Hepatocyte (in vitro differentiated cells): Measurements from ENCODE around the gene CCT6B. TPM values are rescaled to one million over a fixed set of nuclear protein-coding genes. Genes with fewer than 3 reads are reported as not detected.

Experiments used
- DNase-seq: peaks from one replicate; pipeline ENCODE4 v3.0.0-alpha.2; 2016; ENCODE audit warnings: low spot score
- H2AFZ ChIP-seq: fragments of 200-600 bp; sonication (generic); 2 replicates; pipeline ENCODE4 v1.6.0; 2016; ENCODE audit warnings: antibody characterized with exemption, mild to moderate bottlenecking
- H3K27ac ChIP-seq: fragments of 200-600 bp; sonication (generic); 2 replicates; pipeline ENCODE4 v1.5.1; 2016; ENCODE audit warnings: mild to moderate bottlenecking
- H3K27me3 ChIP-seq: fragments of 200-600 bp; sonication (generic); 2 replicates; pipeline ENCODE4 v1.6.1; 2016
- H3K36me3 ChIP-seq: fragments of 200-600 bp; sonication (generic); replicated peaks from 2 replicates; pipeline ENCODE4 v1.5.1; 2016; ENCODE audit warnings: low read depth; ENCODE audit not compliant: insufficient read depth
- H3K4me1 ChIP-seq: fragments of 200-600 bp; sonication (generic); 2 replicates; pipeline ENCODE4 v1.5.1; 2016; ENCODE audit warnings: mild to moderate bottlenecking, moderate library complexity; ENCODE audit not compliant: insufficient read depth
- H3K4me2 ChIP-seq: fragments of 200-600 bp; sonication (generic); 2 replicates; pipeline ENCODE4 v1.6.0; 2016
- H3K4me3 ChIP-seq: fragments of 200-600 bp; sonication (generic); 2 replicates; pipeline ENCODE4 v1.5.1; 2016; ENCODE audit warnings: mild to moderate bottlenecking
- H3K79me2 ChIP-seq: fragments of 200-600 bp; sonication (generic); 2 replicates; pipeline ENCODE4 v1.6.0; 2017; ENCODE audit warnings: mild to moderate bottlenecking
- H3K9me2 ChIP-seq: fragments of 200-600 bp; sonication (generic); replicated peaks from 2 replicates; pipeline ENCODE4 v1.6.0; 2017; ENCODE audit warnings: mild to moderate bottlenecking; ENCODE audit not compliant: insufficient read depth
- H3K9me3 ChIP-seq: fragments of 200-600 bp; sonication (generic); 2 replicates; pipeline ENCODE4 v1.5.1; 2016; ENCODE audit warnings: low read depth, mild to moderate bottlenecking
- H4K20me1 ChIP-seq: fragments of 200-600 bp; sonication (generic); 2 replicates; pipeline ENCODE4 v1.6.0; 2016; ENCODE audit warnings: mild to moderate bottlenecking; ENCODE audit not compliant: insufficient read depth, poor library complexity, severe bottlenecking
- EZH2 ChIP-seq: fragments of 200-600 bp; sonication (generic); IDR thresholded peaks from 2 replicates; pipeline ENCODE4 v1.6.1; 2016; ENCODE audit warnings: antibody characterized with exemption, mild to moderate bottlenecking, borderline replicate concordance
- EZH2phosphoT487 ChIP-seq: fragments of 200-600 bp; sonication (generic); IDR thresholded peaks from one replicate; pipeline ENCODE4 v1.6.1; 2018; ENCODE audit warnings: antibody characterized with exemption, mild to moderate bottlenecking, low read depth, moderate library complexity; ENCODE audit not compliant: unreplicated experiment, severe bottlenecking
- WGBS: methylation state at CpG from one replicate; pipeline ENCODE4 v1.1.6; 2016; ENCODE audit warnings: low lambda C conversion rate; ENCODE audit errors: missing lambda C conversion rate; 5-methylcytosine and 5-hydroxymethylcytosine counted together
- polyA plus RNA-seq: library from polyadenylated mRNA; unstranded; fragments of >200 nt; fragmentation: Nextera tagmentation; extraction: Ambion mirVana; gene quantifications from 2 replicates; pipeline ENCODE4 v1.2.1, GENCODE V29; 2016
- total RNA-seq: library from RNA; depleted of rRNA; stranded (reverse); fragments of >200 nt; gene quantifications from 2 replicates; pipeline ENCODE4 v1.2.3, GENCODE V29; 2014
- TF ChIP-seq, protein P1 (sequence below): fragments of 200-600 bp; sonication (generic); IDR thresholded peaks from 2 replicates; pipeline ENCODE4 v1.5.1; 2016; ENCODE audit warnings: antibody characterized with exemption, mild to moderate bottlenecking; ENCODE audit not compliant: poor library complexity

Gene CCT6B, protein sequence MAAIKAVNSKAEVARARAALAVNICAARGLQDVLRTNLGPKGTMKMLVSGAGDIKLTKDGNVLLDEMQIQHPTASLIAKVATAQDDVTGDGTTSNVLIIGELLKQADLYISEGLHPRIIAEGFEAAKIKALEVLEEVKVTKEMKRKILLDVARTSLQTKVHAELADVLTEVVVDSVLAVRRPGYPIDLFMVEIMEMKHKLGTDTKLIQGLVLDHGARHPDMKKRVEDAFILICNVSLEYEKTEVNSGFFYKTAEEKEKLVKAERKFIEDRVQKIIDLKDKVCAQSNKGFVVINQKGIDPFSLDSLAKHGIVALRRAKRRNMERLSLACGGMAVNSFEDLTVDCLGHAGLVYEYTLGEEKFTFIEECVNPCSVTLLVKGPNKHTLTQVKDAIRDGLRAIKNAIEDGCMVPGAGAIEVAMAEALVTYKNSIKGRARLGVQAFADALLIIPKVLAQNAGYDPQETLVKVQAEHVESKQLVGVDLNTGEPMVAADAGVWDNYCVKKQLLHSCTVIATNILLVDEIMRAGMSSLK
- total RNA-seq (0.76 and 2.6 TPM in 2 replicates), polyA plus RNA-seq (1.7 and 2.4 TPM in 2 replicates)

DNA sequence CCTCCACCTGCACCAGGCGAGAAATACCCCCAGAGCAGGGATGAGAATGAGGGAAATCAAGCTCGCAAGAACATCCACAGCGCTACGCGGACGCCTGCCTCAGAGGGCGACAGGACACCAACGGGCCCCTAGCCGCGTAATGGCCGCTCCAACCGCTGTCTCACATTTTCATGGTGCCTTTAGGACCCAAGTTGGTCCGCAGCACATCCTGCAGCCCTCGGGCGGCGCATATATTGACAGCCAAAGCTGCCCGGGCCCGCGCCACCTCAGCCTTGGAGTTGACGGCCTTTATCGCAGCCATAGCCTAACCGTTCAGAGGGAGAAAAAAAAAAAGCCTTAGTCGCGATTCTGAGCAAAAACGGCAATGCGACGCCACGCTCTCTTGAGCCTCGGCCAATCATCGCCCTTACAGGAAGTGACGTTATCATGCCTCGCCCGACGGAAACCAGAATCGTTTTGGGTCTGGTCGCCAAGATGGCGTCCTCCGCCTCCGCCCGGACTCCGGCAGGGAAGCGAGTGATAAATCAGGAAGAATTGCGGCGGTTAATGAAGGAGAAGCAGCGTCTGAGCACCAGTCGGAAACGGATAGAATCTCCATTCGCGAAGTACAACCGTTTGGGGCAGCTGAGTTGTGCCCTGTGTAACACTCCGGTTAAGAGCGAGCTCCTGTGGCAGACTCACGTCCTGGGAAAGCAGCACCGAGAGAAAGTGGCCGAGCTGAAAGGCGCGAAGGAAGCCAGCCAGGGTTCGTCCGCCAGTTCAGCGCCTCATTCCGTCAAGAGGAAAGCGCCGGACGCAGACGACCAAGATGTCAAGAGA, at the start of gene CCT6B, which contains the start of gene ZNF830:
Gene CCT6B, minus strand, starts transcription at position 368 of the 819 bp plus-strand sequence. Its CDS starts 67 bp downstream, at position 301.
Gene ZNF830, plus strand, starts transcription at position 448 of the 819 bp plus-strand sequence. Its CDS starts 27 bp downstream, at position 475.
- H3K36me3 ChIP-seq = no peaks in the 10 kb centered on the region
- peaks cover 24% of the 10 kb centered on the region for H3K79me2 ChIP-seq
- TF ChIP-seq EZH2 = no peak
- TF ChIP-seq, protein P1, sequence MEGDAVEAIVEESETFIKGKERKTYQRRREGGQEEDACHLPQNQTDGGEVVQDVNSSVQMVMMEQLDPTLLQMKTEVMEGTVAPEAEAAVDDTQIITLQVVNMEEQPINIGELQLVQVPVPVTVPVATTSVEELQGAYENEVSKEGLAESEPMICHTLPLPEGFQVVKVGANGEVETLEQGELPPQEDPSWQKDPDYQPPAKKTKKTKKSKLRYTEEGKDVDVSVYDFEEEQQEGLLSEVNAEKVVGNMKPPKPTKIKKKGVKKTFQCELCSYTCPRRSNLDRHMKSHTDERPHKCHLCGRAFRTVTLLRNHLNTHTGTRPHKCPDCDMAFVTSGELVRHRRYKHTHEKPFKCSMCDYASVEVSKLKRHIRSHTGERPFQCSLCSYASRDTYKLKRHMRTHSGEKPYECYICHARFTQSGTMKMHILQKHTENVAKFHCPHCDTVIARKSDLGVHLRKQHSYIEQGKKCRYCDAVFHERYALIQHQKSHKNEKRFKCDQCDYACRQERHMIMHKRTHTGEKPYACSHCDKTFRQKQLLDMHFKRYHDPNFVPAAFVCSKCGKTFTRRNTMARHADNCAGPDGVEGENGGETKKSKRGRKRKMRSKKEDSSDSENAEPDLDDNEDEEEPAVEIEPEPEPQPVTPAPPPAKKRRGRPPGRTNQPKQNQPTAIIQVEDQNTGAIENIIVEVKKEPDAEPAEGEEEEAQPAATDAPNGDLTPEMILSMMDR = no peak
- no peak for TF ChIP-seq EZH2phosphoT487
- peak within 1 kb of the TSS; percentile 95 for H3K27ac ChIP-seq
- H3K4me3 ChIP-seq = peak within 1 kb of the TSS; percentile 51
- peaks cover 11% of the 10 kb centered on the region for H3K4me1 ChIP-seq
- H2AFZ ChIP-seq = peak within 1 kb of the TSS; percentile 65
- WGBS = under 1% methylated on average over 64 of the region's 65 CpGs
- peak; percentile 96 for DNase-seq
- peak within 1 kb of the TSS; percentile 95 for H3K4me2 ChIP-seq
- H3K9me2 ChIP-seq = no peaks in the 10 kb centered on the region
- no peaks in the 10 kb centered on the region for H3K27me3 ChIP-seq
- H4K20me1 ChIP-seq = no peaks in the 10 kb centered on the region
- H3K9me3 ChIP-seq = no peaks in the 10 kb centered on the region

- H4K20me1 ChIP-seq = no peaks in the 10 kb centered on the region
- H3K4me2 ChIP-seq = no peak overlapping the region
- no peaks in the 10 kb centered on the region for H3K27me3 ChIP-seq
- H3K36me3 ChIP-seq = no peaks in the 10 kb centered on the region
- H2AFZ ChIP-seq = no peak overlapping the region
- H3K4me3 ChIP-seq = no peak overlapping the region
- 95% methylated on average over 3 of the region's 3 CpGs for WGBS
- TF ChIP-seq, protein P1 = no peak
- no peak for TF ChIP-seq EZH2phosphoT487
- TF ChIP-seq EZH2 = no peak
- no peak overlapping the region for H3K27ac ChIP-seq
- no peak for DNase-seq
- H3K9me3 ChIP-seq = no peaks in the 10 kb centered on the region
- H3K4me1 ChIP-seq = no peaks in the 10 kb centered on the region
- H3K9me2 ChIP-seq = no peaks in the 10 kb centered on the region
- no peaks in the 10 kb centered on the region for H3K79me2 ChIP-seq
Observed at GRCh38 chr17:35010093-35010492, 48.8 kb upstream of the CCT6B start.

- no peaks in the 10 kb centered on the region for H3K79me2 ChIP-seq
- no peaks in the 10 kb centered on the region for H4K20me1 ChIP-seq
- H3K36me3 ChIP-seq = no peaks in the 10 kb centered on the region
- no peaks in the 10 kb centered on the region for H3K9me3 ChIP-seq
- H2AFZ ChIP-seq = no peak overlapping the region
- H3K9me2 ChIP-seq = no peaks in the 10 kb centered on the region
- no peaks in the 10 kb centered on the region for H3K27me3 ChIP-seq
- no peak overlapping the region for H3K4me3 ChIP-seq
- H3K4me1 ChIP-seq = no peaks in the 10 kb centered on the region
- no peak overlapping the region for H3K27ac ChIP-seq
- H3K4me2 ChIP-seq = no peak overlapping the region
- WGBS = 88% methylated on average over 1 of the region's 1 CpG
- TF ChIP-seq, protein P1 = no peak
- TF ChIP-seq EZH2phosphoT487 = no peak
- TF ChIP-seq EZH2 = no peak
- no peak for DNase-seq
Observed at GRCh38 chr17:35006961-35007360, 45.7 kb upstream of the CCT6B start.
